ENCODE measurements around the gene PNMA3.
"Not testable (repeated sequence)": the region's sequence is repeated elsewhere in the genome, so short reads cannot be mapped to it uniquely, and the experiment has no call there.

Gene PNMA3

DNA sequence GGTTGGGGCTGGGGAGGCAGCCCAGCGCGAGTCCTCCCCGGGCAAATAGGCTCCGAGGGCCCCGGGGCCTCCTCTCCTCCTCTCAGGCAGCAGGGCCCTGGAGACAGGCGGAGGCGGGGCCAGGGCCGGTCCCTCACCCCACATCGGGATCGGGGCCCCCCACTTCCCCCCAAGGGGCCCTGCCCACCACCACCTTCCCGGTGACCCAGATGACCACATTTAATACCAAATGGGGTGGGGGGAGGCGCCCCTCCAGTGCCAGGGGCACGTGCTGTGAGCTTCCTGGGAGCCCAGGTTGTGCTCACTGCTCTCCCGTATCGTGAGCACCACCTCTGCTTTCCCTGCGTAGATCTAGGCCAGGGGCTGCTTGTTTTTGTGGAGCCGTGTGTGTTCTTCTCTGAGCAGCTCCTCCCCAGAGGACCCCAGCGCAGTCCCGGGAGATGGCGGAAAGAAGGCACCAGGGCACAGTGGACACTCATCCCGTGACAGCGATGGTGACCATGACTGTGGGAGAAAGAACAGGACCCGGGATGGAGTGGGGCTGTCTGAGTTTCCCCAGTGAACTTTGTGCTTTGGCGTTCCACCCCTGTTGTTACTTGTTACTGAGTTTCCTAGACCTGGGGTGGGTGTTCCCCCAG is 18.1 kb downstream of the PNMA3 start:
- no peak for DNase-seq (ENCODE audit: low read depth in 2 of 2)

DNA sequence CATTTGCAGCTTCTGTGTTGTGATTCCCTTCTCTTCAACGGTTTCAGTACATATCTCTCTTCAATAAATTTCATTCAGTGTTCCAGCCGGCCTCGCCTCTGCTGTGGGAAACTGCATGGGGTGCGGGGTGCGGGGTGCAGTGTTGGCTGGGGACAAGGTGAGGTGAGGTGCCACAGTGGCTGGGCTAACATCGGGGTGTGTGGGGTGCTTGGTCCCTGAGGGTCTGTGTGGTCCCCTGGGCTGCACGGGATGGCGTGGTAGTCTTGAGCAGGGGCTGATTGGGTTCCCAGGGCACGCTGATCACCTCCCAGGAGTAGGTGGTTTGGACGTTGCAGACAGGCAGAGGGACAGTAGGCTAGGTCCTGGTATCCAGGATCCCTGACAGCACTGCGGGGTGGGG is 18.7 kb downstream of the PNMA3 start:
- DNase-seq (ENCODE audit: low read depth in 2 of 2): no peak

DNA sequence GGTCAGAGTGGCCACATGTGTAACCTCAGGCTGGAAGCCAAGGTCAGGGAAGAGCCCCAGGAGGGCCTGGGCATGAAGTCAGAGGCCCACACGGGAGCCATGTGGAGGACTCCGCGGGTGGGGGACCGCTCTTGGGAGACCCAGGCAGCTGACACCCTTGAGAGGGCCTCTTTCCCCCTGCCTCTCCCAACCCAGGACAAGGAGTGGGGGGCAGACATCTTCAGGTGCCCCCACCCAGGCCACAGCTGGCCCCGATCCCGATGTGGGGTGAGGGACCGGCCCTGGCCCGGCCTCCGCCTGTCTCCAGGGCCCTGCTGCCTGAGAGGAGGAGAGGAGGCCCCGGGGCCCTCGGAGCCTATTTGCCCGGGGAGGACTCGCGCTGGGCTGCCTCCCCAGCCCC is 19.1 kb downstream of the PNMA3 start:
- no peak for DNase-seq (ENCODE audit: low read depth in 2 of 2)

DNA sequence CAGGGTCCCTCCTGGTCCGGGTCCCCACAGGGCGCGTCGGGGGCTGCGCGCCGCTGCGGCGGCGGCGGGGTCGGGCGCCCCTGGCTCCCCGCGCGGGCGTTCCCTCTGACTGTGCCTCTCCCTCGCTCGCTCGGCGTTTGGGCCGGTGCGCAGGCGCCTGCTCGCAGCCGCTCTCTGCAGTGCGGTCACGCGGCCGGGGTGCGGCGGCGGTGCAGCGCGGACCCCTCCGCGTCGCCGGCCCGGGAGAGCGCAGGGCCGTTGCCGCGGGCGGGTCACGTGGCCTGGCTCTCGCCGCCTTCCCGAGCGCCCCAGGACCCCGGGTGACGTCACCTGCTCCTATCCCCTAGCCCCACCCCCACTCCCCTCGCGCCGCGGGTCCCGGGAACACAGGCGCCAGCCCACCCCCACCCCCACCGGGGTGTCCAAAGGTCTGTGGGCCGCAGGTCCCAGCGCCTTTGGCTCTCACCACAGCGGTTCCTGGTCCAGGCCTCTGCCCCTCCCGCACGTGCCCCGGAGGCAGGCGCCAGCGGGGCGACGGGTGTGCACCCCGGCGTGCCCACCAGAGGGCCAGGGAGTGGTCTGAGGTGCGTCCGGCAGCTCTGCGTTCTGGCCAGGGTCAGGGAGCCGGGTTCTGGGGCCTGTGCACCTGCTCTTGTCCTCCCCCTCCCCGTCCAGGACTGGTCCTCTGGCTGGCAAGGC is 21.3 kb downstream of the PNMA3 start:
- DNase-seq (ENCODE audit: low read depth in 2 of 2): not testable (repeated sequence)

DNA sequence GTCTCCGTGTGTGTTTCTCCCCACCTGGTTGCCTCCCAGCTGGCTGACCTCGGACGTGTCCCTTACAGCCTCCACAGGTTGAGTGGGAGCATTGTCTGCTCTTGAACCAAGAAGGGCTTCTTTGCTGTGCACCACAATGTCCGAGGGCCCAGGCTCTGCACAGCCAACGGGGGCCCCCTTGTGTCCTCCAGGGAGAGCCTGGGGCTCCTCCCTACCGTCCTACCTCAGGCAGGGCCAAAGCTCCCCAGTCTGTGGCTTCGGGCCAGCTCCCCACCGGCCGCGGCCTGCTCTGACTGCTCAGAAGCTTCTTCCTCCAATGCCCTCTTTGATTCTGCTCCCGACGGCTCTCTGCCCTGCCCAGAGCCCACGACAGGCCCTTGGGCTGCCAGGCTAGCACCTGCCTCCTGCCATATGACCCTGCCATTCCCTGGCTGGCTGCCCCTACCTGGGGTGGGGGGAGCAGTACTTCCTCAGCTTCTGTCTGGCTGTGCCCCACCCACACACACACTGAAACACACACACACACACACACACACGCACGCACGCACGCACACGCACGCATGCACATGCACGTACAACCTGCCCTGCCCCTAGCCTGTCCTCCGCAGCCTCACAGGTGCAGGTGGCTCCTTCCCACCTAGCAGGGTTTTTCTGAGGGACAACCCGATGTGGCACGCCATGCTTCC is 27.1 kb downstream of the PNMA3 start:
- not testable (repeated sequence) for DNase-seq (ENCODE audit: low read depth in 2 of 2)

DNA sequence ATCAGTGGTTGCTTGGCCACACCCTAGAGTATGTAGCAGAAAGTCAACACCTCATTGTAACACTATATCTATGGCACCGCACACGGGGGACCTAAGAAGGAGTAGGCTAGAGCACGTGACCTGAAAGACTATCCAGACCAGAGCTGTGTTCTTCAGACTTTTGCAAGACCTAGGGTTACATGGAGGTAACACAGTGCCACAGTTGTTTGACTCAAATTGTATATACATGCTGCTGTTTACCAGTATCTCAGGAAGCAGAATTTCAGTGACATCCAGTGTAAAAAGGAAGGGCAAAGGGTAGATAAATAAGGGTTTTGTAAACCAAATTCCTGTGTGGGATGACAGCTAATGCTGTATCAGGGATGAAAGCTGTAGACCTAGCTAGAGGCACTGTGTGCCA is 46.1 kb downstream of the PNMA3 start:
- DNase-seq (ENCODE audit: low read depth in 2 of 2): no peak

DNA sequence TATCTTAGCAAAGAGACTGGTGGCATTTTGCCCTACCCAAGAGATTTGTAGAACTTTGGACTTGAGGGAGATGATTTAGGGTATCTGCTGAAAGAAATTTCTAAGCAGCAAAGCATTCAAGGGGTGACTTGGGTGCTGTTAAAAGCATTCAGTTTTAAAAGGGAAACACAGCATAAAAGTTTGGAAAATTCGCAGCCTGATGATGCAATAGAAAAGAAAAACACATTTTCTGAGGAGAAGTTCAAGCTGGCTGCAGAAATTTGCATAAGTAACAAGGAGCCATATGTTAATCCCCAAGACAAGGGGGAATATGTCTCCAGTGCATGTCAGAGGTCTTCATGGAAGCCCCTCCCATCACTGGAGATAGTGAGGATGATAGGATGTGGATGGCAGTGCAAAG is 48.7 kb downstream of the PNMA3 start:
- DNase-seq (ENCODE audit: low read depth in 2 of 2): not testable (repeated sequence)

DNA sequence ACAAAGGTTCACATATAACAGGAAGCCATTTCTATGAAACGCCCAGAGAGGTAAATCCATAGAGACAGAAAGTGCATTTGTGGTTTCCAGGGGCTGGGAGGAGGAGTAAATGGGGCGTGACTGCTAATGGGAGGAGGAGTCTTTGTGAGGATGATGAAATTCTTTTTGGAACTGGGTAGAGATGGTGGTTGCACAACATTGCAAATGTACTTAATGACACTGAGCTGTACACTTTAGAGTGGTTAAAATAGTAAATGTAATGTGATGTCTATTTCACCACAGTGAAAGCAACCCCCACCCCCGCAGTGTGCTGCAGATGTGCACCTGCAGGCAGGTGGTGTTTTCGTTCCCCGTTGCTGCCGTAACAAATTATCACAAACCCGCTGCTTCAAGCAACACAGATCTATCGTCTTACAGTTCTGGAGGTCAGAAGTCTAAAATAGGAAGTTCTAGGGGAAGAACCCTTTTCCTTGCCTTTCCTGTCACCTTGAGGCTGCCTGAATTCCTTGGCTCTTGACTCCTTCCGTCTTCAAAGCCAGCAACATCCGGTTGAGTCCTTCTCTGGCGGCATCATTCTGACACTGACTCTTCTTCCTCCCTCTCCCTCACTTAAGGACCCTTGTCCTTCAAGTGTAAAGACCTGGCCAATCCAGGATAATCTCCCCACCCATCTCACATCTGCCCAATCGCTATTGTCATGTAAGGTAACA is 50.0 kb downstream of the PNMA3 start:
- not testable (repeated sequence) for DNase-seq (ENCODE audit: low read depth in 2 of 2)

Data from stimulated activated CD8-positive, alpha-beta memory T cell treated with anti-CD3 and anti-CD28 coated beads, Interleukin-7, amount 100 ng/mL, for 4 hours (primary cell).